Measurements from ENCODE around the gene AKIRIN2. TPM values are rescaled to one million over a fixed set of nuclear protein-coding genes. Genes with fewer than 3 reads are reported as not detected.

AKIRIN2 gene
- total and polyA plus RNA-seq, 9 donors = 24.3 to 53.6 (median 43.3) TPM

GRCh38 chr6:87639373-87639772, 62.7 kb downstream of the AKIRIN2 start:
- no peak for TF ChIP-seq EP300 (IDR thresholded peaks at IDR 0.05)
- TF ChIP-seq POLR2A (IDR thresholded peaks at IDR 0.05) = no peak
- TF ChIP-seq CTCF (IDR thresholded peaks at IDR 0.05) = no peak
- H3K27me3 ChIP-seq = no peaks in the 10 kb centered on the region
- 96 to 98% (median 96%) methylated on average over 4 of the region's 4 CpGs for WGBS, 3 donors
- intact Hi-C loops (cut with DNase I) = no loop called here
- DNase-seq = no peak
- no peaks in the 10 kb centered on the region for H3K9me3 ChIP-seq
- H3K4me3 ChIP-seq = no peak overlapping the region
- H3K27ac ChIP-seq = no peak overlapping the region
- no peaks in the 10 kb centered on the region for H3K36me3 ChIP-seq
- H3K4me1 ChIP-seq (ENCODE audit: insufficient read depth) = no peaks in the 10 kb centered on the region

GRCh38 chr6:87637106-87637505, 64.9 kb downstream of the AKIRIN2 start:
- DNase-seq = no peak
- Histone ChIP-seq H3K4me3 (no peak overlapping the region), H3K4me1 (ENCODE audit: insufficient read depth) (no peaks in the 10 kb centered on the region), H3K36me3 (no peaks in the 10 kb centered on the region), H3K9me3 (no peaks in the 10 kb centered on the region), H3K27me3 (no peaks in the 10 kb centered on the region), H3K27ac (no peak overlapping the region)
- no peak for TF ChIP-seq EP300 (IDR thresholded peaks at IDR 0.05)
- no peak for TF ChIP-seq POLR2A (IDR thresholded peaks at IDR 0.05)
- TF ChIP-seq CTCF (IDR thresholded peaks at IDR 0.05) = no peak
- intact Hi-C loops (cut with DNase I) = no loop called here
- WGBS, 3 donors = 96 to 97% (median 96%) methylated on average over 1 of the region's 1 CpG

DNA sequence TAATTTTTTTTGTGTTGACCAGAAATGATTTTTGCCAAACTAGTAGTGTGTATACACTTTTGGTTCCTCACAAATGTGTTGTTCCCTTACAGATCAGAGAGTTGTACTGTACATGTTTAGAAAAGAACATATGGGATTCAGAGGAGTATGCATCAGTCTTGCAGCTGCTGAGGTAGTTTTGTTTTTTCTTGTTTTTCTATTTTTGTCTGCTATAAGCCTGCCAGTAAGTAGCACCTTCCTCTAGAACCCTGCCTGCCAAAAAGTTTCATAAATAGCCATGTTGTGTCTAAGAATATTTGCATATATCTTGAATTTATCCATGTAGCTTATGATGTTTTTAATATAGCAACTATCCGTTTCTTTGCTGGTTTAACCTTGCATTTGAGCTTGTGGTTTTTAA, 65.7 kb downstream of the AKIRIN2 start:
- Histone ChIP-seq H3K27me3 (no peaks in the 10 kb centered on the region), H3K27ac (no peak overlapping the region), H3K4me1 (ENCODE audit: insufficient read depth) (no peaks in the 10 kb centered on the region), H3K4me3 (no peak overlapping the region), H3K36me3 (no peaks in the 10 kb centered on the region), H3K9me3 (no peaks in the 10 kb centered on the region)
- intact Hi-C loops (cut with DNase I) = no loop called here
- 19 to 53% (median 24%) methylated on average over 1 of the region's 1 CpG for WGBS, 3 donors
- TF ChIP-seq CTCF (IDR thresholded peaks at IDR 0.05) = no peak
- no peak for TF ChIP-seq POLR2A (IDR thresholded peaks at IDR 0.05)
- TF ChIP-seq EP300 (IDR thresholded peaks at IDR 0.05) = no peak
- no peak for DNase-seq

DNA sequence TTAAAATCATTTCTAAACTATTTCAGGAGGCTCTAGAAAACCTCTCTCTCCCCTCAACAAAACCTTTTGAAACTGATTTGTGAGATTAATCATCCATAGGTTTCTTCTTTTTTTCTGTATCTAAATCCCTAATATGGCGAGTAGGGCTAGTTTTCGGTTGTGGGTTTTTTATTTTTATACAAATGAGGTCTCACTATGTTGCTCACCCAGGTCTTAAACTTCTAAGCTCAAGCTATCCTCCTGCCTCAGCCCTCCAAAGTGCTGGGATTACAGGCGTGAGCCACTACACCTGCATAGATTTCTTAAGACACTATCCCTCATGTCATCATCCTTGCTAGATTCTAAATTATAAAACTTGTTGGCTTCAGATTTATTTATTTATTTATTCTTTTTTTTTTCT, 68.2 kb downstream of the AKIRIN2 start:
- Histone ChIP-seq H3K4me3 (no peak overlapping the region), H3K27ac (no peak overlapping the region), H3K9me3 (no peaks in the 10 kb centered on the region), H3K4me1 (ENCODE audit: insufficient read depth) (peaks cover 3% of the 10 kb centered on the region), H3K36me3 (no peaks in the 10 kb centered on the region), H3K27me3 (no peaks in the 10 kb centered on the region)
- 61 to 98% (median 76%) methylated on average over 3 of the region's 3 CpGs for WGBS, 3 donors
- intact Hi-C loops (cut with DNase I) = no loop called here
- TF ChIP-seq EP300 (IDR thresholded peaks at IDR 0.05) (no peak), POLR2A (IDR thresholded peaks at IDR 0.05) (no peak), CTCF (IDR thresholded peaks at IDR 0.05) (no peak)
- no peak for DNase-seq

DNA sequence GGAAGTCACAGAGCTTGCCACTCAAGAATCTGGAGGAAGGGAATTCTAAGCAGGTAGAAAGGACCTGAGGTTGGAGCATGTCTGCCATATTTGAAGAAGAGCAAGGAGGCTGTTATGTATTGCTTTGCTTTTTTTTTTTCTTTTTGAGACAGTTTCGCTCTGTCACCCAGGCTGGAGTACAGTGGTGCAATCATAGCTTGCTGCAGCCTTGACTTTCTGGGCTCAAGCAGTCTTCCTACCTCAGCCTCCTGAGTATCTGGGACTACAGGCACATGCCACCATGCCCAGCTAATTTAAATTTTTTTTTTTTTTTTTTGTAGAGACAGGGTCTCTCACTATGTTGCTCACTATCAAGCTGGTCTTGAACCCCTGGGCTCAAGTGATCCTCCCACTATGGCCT, 71.3 kb downstream of the AKIRIN2 start:
- H3K27me3 ChIP-seq = no peaks in the 10 kb centered on the region
- H3K4me3 ChIP-seq = no peak overlapping the region
- H3K4me1 ChIP-seq (ENCODE audit: insufficient read depth) = peaks cover 3% of the 10 kb centered on the region
- H3K9me3 ChIP-seq = no peaks in the 10 kb centered on the region
- no peaks in the 10 kb centered on the region for H3K36me3 ChIP-seq
- H3K27ac ChIP-seq = no peak overlapping the region
- DNase-seq = no peak
- intact Hi-C loops (cut with DNase I) = no loop called here
- 95 to 100% (median 97%) methylated on average over 1 of the region's 1 CpG for WGBS, 3 donors
- TF ChIP-seq CTCF (IDR thresholded peaks at IDR 0.05) (no peak), EP300 (IDR thresholded peaks at IDR 0.05) (no peak), POLR2A (IDR thresholded peaks at IDR 0.05) (no peak)
